Measurements from ENCODE around the gene TBC1D25.
A peak's percentile ranks its signal among the peaks of the same experiment; 100 is the strongest.

Gene TBC1D25

GRCh38 chrX:48496660-48497059 lies 42.9 kb upstream of the TBC1D25 start:
- no peak for TF ChIP-seq CTCF (IDR thresholded peaks at IDR 0.05; ENCODE audit: low read depth, low read length)
- no peak for DNase-seq (ENCODE audit: low read depth, low spot score)
- no peak overlapping the region for H3K4me3 ChIP-seq (ENCODE audit: low read depth, low read length)
- in situ Hi-C loops (cut with HindIII; ENCODE audit: low sequenced_read_pairs), result no loop called here

GRCh38 chrX:48497871-48498270 lies 41.6 kb upstream of the TBC1D25 start:
- in situ Hi-C loops (cut with HindIII; ENCODE audit: low sequenced_read_pairs), result no loop called here
- H3K4me3 ChIP-seq (ENCODE audit: low read depth, low read length), result no peak overlapping the region
- no peak for TF ChIP-seq CTCF (IDR thresholded peaks at IDR 0.05; ENCODE audit: low read depth, low read length)
- no peak for DNase-seq (ENCODE audit: low read depth, low spot score)

GRCh38 chrX:48498374-48498809 lies 41.1 kb upstream of the TBC1D25 start:
- peak; percentile 68 for DNase-seq (ENCODE audit: low read depth, low spot score)
- H3K4me3 ChIP-seq (ENCODE audit: low read depth, low read length), result no peak overlapping the region
- in situ Hi-C loops (cut with HindIII; ENCODE audit: low sequenced_read_pairs), result no loop called here
- TF ChIP-seq CTCF (IDR thresholded peaks at IDR 0.05; ENCODE audit: low read depth, low read length), result no peak

- DNase-seq (ENCODE audit: low read depth, low spot score), result no peak
- no peak overlapping the region for H3K4me3 ChIP-seq (ENCODE audit: low read depth, low read length)
- TF ChIP-seq CTCF (IDR thresholded peaks at IDR 0.05; ENCODE audit: low read depth, low read length), result no peak
- in situ Hi-C loops (cut with HindIII; ENCODE audit: low sequenced_read_pairs), result no loop called here
Measured at GRCh38 chrX:48504261-48504660, 35.3 kb upstream of the TBC1D25 start.

- H3K4me3 ChIP-seq (ENCODE audit: low read depth, low read length), result no peak overlapping the region
- no peak for DNase-seq (ENCODE audit: low read depth, low spot score)
- no peak for TF ChIP-seq CTCF (IDR thresholded peaks at IDR 0.05; ENCODE audit: low read depth, low read length)
- in situ Hi-C loops (cut with HindIII; ENCODE audit: low sequenced_read_pairs), result no loop called here
Measured at GRCh38 chrX:48505481-48505880, 34.0 kb upstream of the TBC1D25 start.

GRCh38 chrX:48507246-48507645 lies 32.3 kb upstream of the TBC1D25 start:
- DNase-seq (ENCODE audit: low read depth, low spot score), result no peak
- H3K4me3 ChIP-seq (ENCODE audit: low read depth, low read length), result no peak overlapping the region
- in situ Hi-C loops (cut with HindIII; ENCODE audit: low sequenced_read_pairs), result no loop called here
- no peak for TF ChIP-seq CTCF (IDR thresholded peaks at IDR 0.05; ENCODE audit: low read depth, low read length)
